Activated CD8-positive, alpha-beta memory T cell treated with anti-CD3 and anti-CD28 coated beads, Interleukin-2, amount 50 U/mL, for 1 hour (primary cell): ENCODE measurements around the gene TUBG1.
"Not testable (repeated sequence)": the region's sequence is repeated elsewhere in the genome, so short reads cannot be mapped to it uniquely, and the experiment has no call there.

ENCODE experiments used
- DNase-seq: peaks from one replicate; pipeline ENCODE4 v3.0.0-alpha.2; 2020; ENCODE audit errors: extremely low read depth

Gene TUBG1

DNA sequence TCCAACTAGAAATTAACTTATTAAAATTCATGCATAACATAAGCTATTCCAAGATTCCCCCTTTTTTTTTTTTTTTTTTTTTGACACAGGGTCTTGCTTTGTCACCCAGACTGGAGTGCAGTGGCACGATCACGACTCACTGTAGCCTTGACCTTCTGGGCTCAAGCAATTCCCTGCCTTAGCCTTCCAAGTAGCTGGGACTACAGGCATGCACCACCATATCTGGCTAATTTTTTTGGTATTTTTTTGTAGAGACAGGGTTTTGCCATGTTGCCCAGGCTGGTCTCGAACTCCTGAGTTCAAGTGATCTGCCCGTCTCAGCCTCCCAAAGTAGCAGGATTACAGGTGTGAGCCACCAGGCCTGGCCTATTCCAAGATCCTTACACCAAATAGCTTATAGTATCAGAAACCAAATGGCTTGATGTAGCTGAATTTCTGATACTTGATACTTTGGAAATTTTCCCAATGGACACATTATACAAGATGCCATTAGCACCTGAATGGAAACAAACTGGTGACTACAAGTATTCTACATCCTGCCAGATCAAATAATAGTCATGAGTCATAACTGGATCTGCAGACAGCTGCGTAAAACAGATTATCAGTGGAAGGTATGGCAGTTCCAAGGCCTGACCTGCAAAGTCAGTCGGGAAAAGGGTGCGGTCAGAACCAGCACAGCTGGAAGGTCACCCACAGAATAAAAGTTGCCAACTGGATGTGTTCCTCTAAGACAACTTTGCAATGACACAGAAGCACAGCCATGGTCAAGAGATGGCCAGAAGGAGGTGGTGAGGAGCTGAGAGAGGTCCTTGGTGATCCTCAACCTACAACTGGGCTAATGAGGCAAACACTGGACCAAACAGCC lies 14.5 kb downstream of the TUBG1 start:
- no peak for DNase-seq

- not testable (repeated sequence) for DNase-seq
Measured at GRCh38 chr17:42627032-42627764, 17.7 kb downstream of the TUBG1 start.

DNA sequence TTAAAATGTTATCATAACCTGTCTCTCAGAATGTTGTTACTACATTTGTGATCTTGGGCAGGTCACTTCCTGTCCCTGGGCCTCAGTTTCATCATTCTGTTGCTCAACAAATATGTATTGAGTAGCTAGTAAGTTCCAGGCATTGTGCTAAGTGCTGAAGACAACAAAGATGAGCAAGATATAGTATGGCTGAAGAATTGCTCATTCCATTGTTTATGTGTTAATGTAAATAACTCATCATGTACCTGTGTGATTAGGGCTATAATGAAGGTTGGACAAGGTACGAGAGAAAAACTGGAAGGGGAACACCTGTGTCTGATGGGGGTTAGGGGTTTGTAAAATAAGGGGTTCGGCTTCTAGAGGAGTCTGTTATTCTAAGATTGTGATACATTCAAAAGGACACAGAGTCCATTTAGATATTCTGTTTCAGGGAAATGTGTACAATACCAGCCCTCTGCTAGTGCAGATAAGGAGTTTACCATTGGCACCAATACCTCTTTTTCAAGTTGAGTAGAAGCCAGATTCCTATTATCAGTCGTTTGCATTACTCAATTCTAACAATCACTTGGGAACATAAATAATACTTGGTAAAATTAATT lies 20.0 kb downstream of the TUBG1 start:
- DNase-seq = no peak

GRCh38 chr17:42632949-42633444 lies 23.5 kb downstream of the TUBG1 start:
- no peak for DNase-seq

DNA sequence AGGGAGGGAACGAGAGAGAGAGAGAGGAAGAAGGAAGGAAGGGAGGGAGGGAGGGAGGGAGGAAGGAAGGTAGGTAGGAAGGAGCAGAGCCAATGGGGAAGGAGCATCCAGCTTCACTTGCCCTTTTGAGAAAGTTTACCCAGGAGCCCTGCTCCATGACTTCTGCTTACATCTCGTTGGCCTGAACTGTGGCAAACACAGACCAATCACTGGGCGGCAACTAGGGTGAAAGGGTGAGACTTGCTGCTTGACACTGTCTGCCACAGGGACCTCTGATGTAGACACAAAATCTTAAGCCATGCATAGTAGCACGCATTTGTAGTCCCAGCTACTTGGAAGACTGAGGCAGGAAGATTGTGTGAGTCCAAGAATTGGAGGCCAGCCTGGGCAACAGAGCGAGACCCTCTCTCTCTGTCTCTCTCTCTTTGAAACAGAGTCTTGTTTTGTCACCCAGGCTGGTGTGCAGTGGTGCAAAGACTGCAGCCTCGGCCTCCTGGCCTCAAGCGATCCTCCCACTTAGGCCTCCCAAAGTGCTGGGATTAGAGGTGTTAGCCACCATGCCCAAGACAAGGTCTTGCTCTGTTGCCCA lies 30.1 kb downstream of the TUBG1 start:
- DNase-seq = no peak

DNA sequence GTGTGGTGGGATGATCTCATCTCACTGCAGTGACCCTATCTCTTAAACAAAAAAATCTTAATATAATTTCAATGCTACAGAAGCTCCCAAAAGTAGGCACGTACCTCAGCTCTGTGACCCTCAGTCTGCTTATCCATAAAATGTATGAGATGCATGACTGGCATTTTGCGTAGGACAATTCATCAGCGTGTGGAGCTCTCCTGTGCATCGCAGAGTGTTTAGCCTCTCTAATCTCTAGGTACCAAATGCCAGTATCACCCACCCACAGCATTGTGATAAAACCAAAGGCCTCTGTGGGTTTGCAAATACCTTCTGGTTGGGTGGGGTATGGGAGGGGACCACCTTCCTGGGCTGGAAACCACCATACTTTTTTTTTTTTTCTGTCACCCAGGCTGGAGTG lies 30.6 kb downstream of the TUBG1 start:
- no peak for DNase-seq

DNA sequence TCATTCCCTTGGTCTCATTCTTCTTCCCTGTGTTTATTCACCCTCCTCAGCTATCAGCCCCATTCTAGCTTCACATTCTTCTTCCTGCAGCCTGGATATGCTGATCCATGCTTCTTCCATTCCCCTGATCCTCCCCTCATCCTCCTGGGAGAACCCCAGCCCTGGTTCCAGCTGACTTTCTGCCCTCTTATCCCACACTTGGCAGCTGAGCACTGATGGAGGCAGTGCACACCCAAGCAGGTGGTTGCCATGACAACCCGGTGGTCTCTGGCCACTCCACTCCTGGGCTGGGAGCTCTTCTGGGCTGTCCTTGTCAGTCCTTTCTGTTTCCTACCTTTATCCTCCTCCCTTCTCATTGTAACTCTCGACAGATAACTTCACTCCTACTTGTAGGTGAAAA lies 32.9 kb downstream of the TUBG1 start:
- no peak for DNase-seq

DNA sequence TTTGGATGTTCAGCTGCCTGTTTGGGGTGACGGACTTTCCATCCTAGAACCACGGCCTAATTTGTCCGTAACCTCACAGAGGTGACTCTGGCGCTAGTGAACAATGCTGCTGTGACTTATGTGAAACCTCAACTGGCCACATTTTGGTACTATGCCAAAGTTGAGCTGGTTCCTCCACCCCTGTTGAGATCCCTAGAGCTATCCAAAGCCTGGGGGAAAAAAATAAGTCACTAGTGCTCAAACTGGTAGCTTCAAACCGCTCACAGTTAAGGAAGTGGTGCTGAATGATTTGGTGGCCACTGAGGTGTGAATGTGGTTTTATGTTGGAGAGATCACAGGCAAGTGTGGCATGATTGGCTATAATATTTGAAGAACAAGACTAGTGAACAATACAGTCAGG lies 38.3 kb downstream of the TUBG1 start:
- DNase-seq = no peak

GRCh38 chr17:42651392-42651791 lies 41.9 kb downstream of the TUBG1 start:
- DNase-seq = no peak

GRCh38 chr17:42653179-42654124 lies 44.0 kb downstream of the TUBG1 start:
- no peak for DNase-seq

GRCh38 chr17:42655528-42655927 lies 46.0 kb downstream of the TUBG1 start:
- no peak for DNase-seq

DNA sequence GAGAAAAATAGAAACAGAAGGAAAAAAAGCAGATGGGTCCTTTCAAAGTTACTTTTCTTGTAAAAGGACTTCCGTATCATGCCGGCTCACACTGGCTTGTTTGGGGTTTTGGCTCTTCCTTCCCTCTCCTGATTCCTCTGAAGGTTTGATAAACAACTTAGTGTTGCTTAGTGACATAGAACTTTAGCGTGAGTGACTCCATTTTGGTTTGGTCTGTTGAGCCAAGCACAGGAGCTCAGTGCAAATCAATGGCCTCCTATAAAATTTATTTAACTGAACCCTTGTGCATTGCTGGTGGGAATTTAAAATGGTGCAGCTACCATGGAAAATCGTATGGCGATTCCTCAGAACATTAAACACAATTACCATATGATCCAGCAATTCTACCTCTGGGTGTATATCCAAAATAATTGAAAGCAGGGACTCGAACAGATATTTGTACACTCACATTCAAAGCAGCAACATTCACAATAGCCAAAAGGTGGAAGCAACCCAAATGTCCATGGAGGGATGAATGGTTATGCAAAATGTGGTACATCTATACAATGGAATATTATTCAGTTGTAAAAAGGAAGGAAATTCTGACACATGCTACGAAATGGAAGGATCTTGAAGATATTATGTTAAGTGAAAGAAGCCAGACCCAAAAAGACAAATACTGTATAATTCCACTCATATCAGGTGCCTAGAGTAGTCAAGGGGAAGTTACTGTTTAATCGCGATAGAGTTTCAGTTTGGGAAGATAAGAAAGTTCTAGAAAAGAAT lies 48.5 kb downstream of the TUBG1 start:
- DNase-seq = no peak

- no peak for DNase-seq
Measured at GRCh38 chr17:42659079-42659931, 49.8 kb downstream of the TUBG1 start, which contains the start of gene TUBG2. TUBG2 (plus strand) TSS chr17:42659284; CDS start chr17:42659504, 220 bp downstream.

- DNase-seq = not testable (repeated sequence)
Measured at GRCh38 chr17:42659932-42660274, 50.4 kb downstream of the TUBG1 start.

- no peak for DNase-seq
Measured at GRCh38 chr17:42660692-42661345, 51.3 kb downstream of the TUBG1 start.
